SK-N-SH (cell line): ENCODE results near the gene OXCT1. TPM values are rescaled to one million over a fixed set of nuclear protein-coding genes. Genes with fewer than 3 reads are reported as not detected.

ENCODE experiments used
- CTCF ChIA-PET: fragments of 300-600, 350-600 bp; formaldehyde crosslinking; extraction: SDS; loops from one replicate; lab custom pipeline; 2021; lab: Yijun Ruan, JAX
- POLR2A ChIA-PET: fragments of 350-600 bp; sonication (Branson Sonifier 250); formaldehyde crosslinking; extraction: SDS; loops from one replicate; lab custom pipeline; 2020; ENCODE audit warnings: antibody characterized with exemption, inconsistent platforms; lab: Yijun Ruan, JAX
- DNase-seq: peaks from one replicate; pipeline ENCODE4 v3.0.0; 2012
- H2AFZ ChIP-seq: fragments of 200-600 bp; sonication (generic); 2 replicates; pipeline ENCODE4 v1.8.1; 2016; ENCODE audit warnings: antibody characterized with exemption, mild to moderate bottlenecking, low read depth
- H3F3A ChIP-seq: fragments of 200-600 bp; sonication (generic); replicated peaks from 2 replicates; pipeline ENCODE3; 2016; ENCODE audit warnings: antibody characterized with exemption, mild to moderate bottlenecking; ENCODE audit not compliant: insufficient read depth
- H3K27ac ChIP-seq, 2 experiments: fragments of 200-500 bp in 1 of 2; fragments of 200-600 bp in 1 of 2; sonication (Bioruptor generic) in 1 of 2; sonication (generic), shearing (Covaris generic) in 1 of 2; 2 replicates each; pipeline versions ENCODE4 v1.5.1 to v1.6.1; 2014 to 2016; ENCODE audit warnings: low read depth in 2 of 2, inconsistent platforms in 1 of 2, low read length in 1 of 2, mild to moderate bottlenecking in 1 of 2, mixed read lengths in 1 of 2
- H3K27me3 ChIP-seq: fragments of 200-600 bp; sonication (generic), shearing (Covaris generic); 2 replicates; pipeline ENCODE4 v1.6.1; 2016; ENCODE audit warnings: mixed run types; ENCODE audit not compliant: insufficient read depth
- H3K36me3 ChIP-seq, 2 experiments: fragments of 200-500 bp in 1 of 2; fragments of 200-600 bp in 1 of 2; sonication (Bioruptor generic) in 1 of 2; sonication (generic) in 1 of 2; replicated peaks in 1 of 2; 2 replicates each; pipeline versions ENCODE3 to v1.5.1; 2014 to 2016; ENCODE audit warnings: low read length in 1 of 2, mild to moderate bottlenecking in 1 of 2; ENCODE audit not compliant: insufficient read depth in 2 of 2, control insufficient read depth in 1 of 2
- H3K4me1 ChIP-seq, 2 experiments: fragments of 200-500 bp in 1 of 2; fragments of 200-600 bp in 1 of 2; sonication (Bioruptor generic) in 1 of 2; sonication (generic), shearing (Covaris generic) in 1 of 2; 2 replicates each; pipeline versions ENCODE4 v1.5.1 to v1.6.1; 2014 to 2016; ENCODE audit warnings: low read depth in 1 of 2, low read length in 1 of 2, mixed run types in 1 of 2; ENCODE audit not compliant: insufficient read depth in 2 of 2, control insufficient read depth in 1 of 2
- H3K4me2 ChIP-seq: fragments of 200-600 bp; sonication (generic), shearing (Covaris generic); 2 replicates; pipeline ENCODE4 v1.6.1; 2017; ENCODE audit warnings: mixed run types
- H3K4me3 ChIP-seq, 2 experiments: fragments of 200-500 bp in 1 of 2; fragments of 200-600 bp in 1 of 2; sonication (Bioruptor generic) in 1 of 2; sonication (generic), shearing (Covaris generic) in 1 of 2; 2 replicates each; pipeline versions ENCODE4 v1.5.1 to v1.8.1; 2014 to 2016; ENCODE audit warnings: low read depth in 2 of 2, inconsistent platforms in 1 of 2, low read length in 1 of 2, mild to moderate bottlenecking in 1 of 2, mixed read lengths in 1 of 2, moderate library complexity in 1 of 2
- H3K79me2 ChIP-seq: fragments of 200-600 bp; sonication (generic); 2 replicates; pipeline ENCODE4 v1.8.1; 2017; ENCODE audit warnings: mild to moderate bottlenecking; ENCODE audit not compliant: insufficient read depth
- H3K9ac ChIP-seq: fragments of 200-600 bp; sonication (generic); 2 replicates; pipeline ENCODE4 v1.6.1; 2017; ENCODE audit warnings: mixed run types
- H3K9me2 ChIP-seq: fragments of 200-600 bp; sonication (generic); 2 replicates; pipeline ENCODE4 v1.6.1; 2017; ENCODE audit warnings: mixed run types
- H3K9me3 ChIP-seq: fragments of 200-600 bp; sonication (generic); 2 replicates; pipeline ENCODE4 v1.6.1; 2017; ENCODE audit warnings: mixed run types, mild to moderate bottlenecking, moderate library complexity
- H4K20me1 ChIP-seq: fragments of 200-600 bp; sonication (generic); 2 replicates; pipeline ENCODE4 v1.6.1; 2017; ENCODE audit warnings: mild to moderate bottlenecking, mixed run types; ENCODE audit not compliant: insufficient read depth
- ELF1 ChIP-seq: IDR thresholded peaks from 2 replicates; pipeline ENCODE4 v1.4.0; 2012
- EP300 ChIP-seq, 2 experiments: IDR thresholded peaks; 2 replicates each; pipeline versions ENCODE4 v1.4.0 to v1.6.1; 2012; ENCODE audit warnings: borderline replicate concordance in 1 of 2, low read depth in 1 of 2, low read length in 1 of 2
- EZH2phosphoT487 ChIP-seq: fragments of 200-600 bp; sonication (generic); IDR thresholded peaks from 2 replicates; pipeline ENCODE4 v1.6.1; 2017; ENCODE audit warnings: low read depth, mixed run types, mild to moderate bottlenecking, antibody characterized with exemption, moderate library complexity, borderline replicate concordance
- FOXJ3 ChIP-seq: sonication (generic); formaldehyde crosslinking; IDR thresholded peaks from 2 replicates; pipeline ENCODE4 v1.5.1; 2020; ENCODE audit warnings: mild to moderate bottlenecking, missing genetic modification reagents
- GABPA ChIP-seq: IDR thresholded peaks from 2 replicates; pipeline ENCODE4 v1.4.0; 2012; ENCODE audit warnings: low read depth, mild to moderate bottlenecking
- JUND ChIP-seq: IDR thresholded peaks from 2 replicates; pipeline ENCODE4 v1.4.0; 2012
- MEF2A ChIP-seq: IDR thresholded peaks from 2 replicates; pipeline ENCODE4 v1.4.0; 2012; ENCODE audit warnings: low read depth, borderline replicate concordance
- NFIC ChIP-seq: IDR thresholded peaks from 2 replicates; pipeline ENCODE4 v1.4.0; 2012; ENCODE audit warnings: borderline replicate concordance
- NRF1 ChIP-seq: IDR thresholded peaks from 2 replicates; pipeline ENCODE4 v1.6.1; 2012; ENCODE audit warnings: low read depth, mild to moderate bottlenecking, low read length
- PBX3 ChIP-seq: IDR thresholded peaks from 2 replicates; pipeline ENCODE4; 2012
- POLR2AphosphoS5 ChIP-seq: IDR thresholded peaks from 2 replicates; pipeline ENCODE4 v1.6.1; 2012; ENCODE audit warnings: low read depth, low read length
- RFX5 ChIP-seq: IDR thresholded peaks from 2 replicates; pipeline ENCODE4 v1.6.1; 2012; ENCODE audit warnings: mild to moderate bottlenecking, improper control_type of control experiment, low read length
- SIN3A ChIP-seq: IDR thresholded peaks from 2 replicates; pipeline ENCODE4 v1.6.1; 2012; ENCODE audit warnings: low read depth, mild to moderate bottlenecking, low read length, moderate library complexity, borderline replicate concordance
- SMC3 ChIP-seq: IDR thresholded peaks from 2 replicates; pipeline ENCODE4 v1.6.1; 2012; ENCODE audit warnings: low read depth, low read length, improper control_type of control experiment
- TAF1 ChIP-seq: IDR thresholded peaks from 2 replicates; pipeline ENCODE4 v1.6.1; 2012; ENCODE audit warnings: low read depth, mild to moderate bottlenecking, low read length, moderate library complexity, borderline replicate concordance
- TEAD4 ChIP-seq: IDR thresholded peaks from 2 replicates; pipeline ENCODE4 v1.4.0; 2012; ENCODE audit warnings: mild to moderate bottlenecking, borderline replicate concordance; ENCODE audit not compliant: insufficient read depth
- USF2 ChIP-seq: fragments of 150-350 bp; IDR thresholded peaks from 2 replicates; pipeline ENCODE4 v1.6.1; 2017; ENCODE audit warnings: antibody characterized with exemption, low read length, low read depth, borderline replicate concordance
- YY1 ChIP-seq: IDR thresholded peaks from 2 replicates; pipeline ENCODE4 v1.4.0; 2012; ENCODE audit warnings: low read depth, mild to moderate bottlenecking
- WGBS: methylation state at CpG from one replicate; pipeline ENCODE4 v1.1.6; 2017; ENCODE audit warnings: low lambda C conversion rate; 5-methylcytosine and 5-hydroxymethylcytosine counted together
- polyA plus RNA-seq, 3 experiments: library from polyadenylated mRNA; depleted of rRNA; stranded (reverse); fragments of >200 nt; gene quantifications; 2 replicates each; pipeline ENCODE4 v1.2.3, GENCODE V29; 2012

The OXCT1 gene
- polyA plus RNA-seq, 1 of the 3 experiments (the other 2 are of a cell fraction), result 11.7 TPM

GRCh38 chr5:41770799-41771198, 99.4 kb downstream of the OXCT1 start:
- ChIA-PET CTCF (interaction anchor here (1.1 to 1.6 kb wide), 2 partner anchors 18 to 72 kb away, joined by 3 to 6 read pairs; no protein-coding TSS in a partner anchor), POLR2A (no interaction called here)
- H2AFZ ChIP-seq, result no peak overlapping the region
- H3K9me2 ChIP-seq, result no peaks in the 10 kb centered on the region
- no peaks in the 10 kb centered on the region for H3K9me3 ChIP-seq
- H3K4me2 ChIP-seq, result no peak overlapping the region
- H3K79me2 ChIP-seq, result no peaks in the 10 kb centered on the region
- no peaks in the 10 kb centered on the region for H3F3A ChIP-seq
- no peak overlapping the region for H3K4me3 ChIP-seq
- H3K9ac ChIP-seq, result no peak overlapping the region
- H3K27me3 ChIP-seq, result no peaks in the 10 kb centered on the region
- H3K27ac ChIP-seq, result no peak overlapping the region
- no peak for TF ChIP-seq NRF1
- no peak for TF ChIP-seq PBX3
- no peaks in the 10 kb centered on the region for H3K36me3 ChIP-seq
- H3K4me1 ChIP-seq, result peaks cover 6 to 10% of the 10 kb centered on the region in 2 experiments; a peak in 3 of 4 replicates
- DNase-seq, result no peak
- no peaks in the 10 kb centered on the region for H4K20me1 ChIP-seq

- POLR2A ChIA-PET, result interaction anchor here (0.9 kb wide), 1 partner anchor 10 kb away, joined by 3 read pairs; no protein-coding TSS in a partner anchor
These were observed 101.5 kb downstream of the OXCT1 start for GRCh38 chr5:41768692-41769091.

More at GRCh38 chr5:41768692-41769091, 101.5 kb downstream of the OXCT1 start:
- no peaks in the 10 kb centered on the region for H3F3A ChIP-seq
- no peaks in the 10 kb centered on the region for H3K36me3 ChIP-seq
- no peak overlapping the region for H3K4me3 ChIP-seq
- H3K4me2 ChIP-seq, result no peak overlapping the region
- no peaks in the 10 kb centered on the region for H3K9me3 ChIP-seq
- peaks cover 14 to 21% of the 10 kb centered on the region in 2 experiments; a peak in 3 of 4 replicates for H3K4me1 ChIP-seq
- DNase-seq, result no peak
- CTCF ChIA-PET, result interaction anchor here (0.9 to 2.4 kb wide), 4 partner anchors 12 to 35 kb away, joined by 3 to 11 read pairs (median 4); no protein-coding TSS in a partner anchor
- no peak overlapping the region for H3K9ac ChIP-seq
- H3K79me2 ChIP-seq, result no peaks in the 10 kb centered on the region
- TF ChIP-seq YY1 (no peak), MEF2A (no peak), NRF1 (no peak), RFX5 (no peak), EP300 (IDR thresholded peaks at IDR 0.05; ENCODE audit: borderline replicate concordance in 1 of 2, low read depth in 1 of 2, low read length in 1 of 2) (no peak), TEAD4 (no peak), FOXJ3 (CRISPR knock-in tag) (no peak), EZH2phosphoT487 (no peak), USF2 (no peak), ELF1 (no peak), GABPA (no peak), SMC3 (no peak), SIN3A (no peak), TAF1 (no peak), JUND (no peak), NFIC (no peak), POLR2AphosphoS5 (no peak)
- H4K20me1 ChIP-seq, result no peaks in the 10 kb centered on the region
- no peak overlapping the region for H2AFZ ChIP-seq
- H3K9me2 ChIP-seq, result no peaks in the 10 kb centered on the region
- H3K27me3 ChIP-seq, result no peaks in the 10 kb centered on the region
- WGBS, result 97% methylated on average over 5 of the region's 5 CpGs
- no peak overlapping the region for H3K27ac ChIP-seq
